Measurements from ENCODE around the gene SPAG5.

GRCh38 chr17:28547096-28547622, 51.7 kb downstream of the SPAG5 start:
- TF ChIP-seq, protein P1, sequence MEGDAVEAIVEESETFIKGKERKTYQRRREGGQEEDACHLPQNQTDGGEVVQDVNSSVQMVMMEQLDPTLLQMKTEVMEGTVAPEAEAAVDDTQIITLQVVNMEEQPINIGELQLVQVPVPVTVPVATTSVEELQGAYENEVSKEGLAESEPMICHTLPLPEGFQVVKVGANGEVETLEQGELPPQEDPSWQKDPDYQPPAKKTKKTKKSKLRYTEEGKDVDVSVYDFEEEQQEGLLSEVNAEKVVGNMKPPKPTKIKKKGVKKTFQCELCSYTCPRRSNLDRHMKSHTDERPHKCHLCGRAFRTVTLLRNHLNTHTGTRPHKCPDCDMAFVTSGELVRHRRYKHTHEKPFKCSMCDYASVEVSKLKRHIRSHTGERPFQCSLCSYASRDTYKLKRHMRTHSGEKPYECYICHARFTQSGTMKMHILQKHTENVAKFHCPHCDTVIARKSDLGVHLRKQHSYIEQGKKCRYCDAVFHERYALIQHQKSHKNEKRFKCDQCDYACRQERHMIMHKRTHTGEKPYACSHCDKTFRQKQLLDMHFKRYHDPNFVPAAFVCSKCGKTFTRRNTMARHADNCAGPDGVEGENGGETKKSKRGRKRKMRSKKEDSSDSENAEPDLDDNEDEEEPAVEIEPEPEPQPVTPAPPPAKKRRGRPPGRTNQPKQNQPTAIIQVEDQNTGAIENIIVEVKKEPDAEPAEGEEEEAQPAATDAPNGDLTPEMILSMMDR (IDR thresholded peaks at IDR 0.05; ENCODE audit: low read depth, low read length, missing input control): no peak
- TF ChIP-seq GABPA (IDR thresholded peaks at IDR 0.05 in 1 of 2, conservative IDR thresholded peaks at IDR 0.05 in 1 of 2) (no peak), TAF1 (conservative IDR thresholded peaks at IDR 0.05) (no peak), ATF3 (IDR thresholded peaks at IDR 0.05) (no peak), FOXA1 (IDR thresholded peaks at IDR 0.05) (no peak), YY1 (IDR thresholded peaks at IDR 0.05) (no peak), JUND (IDR thresholded peaks at IDR 0.05) (no peak), NR2F2 (IDR thresholded peaks at IDR 0.05) (no peak)
- TF ChIP-seq, protein P2, sequence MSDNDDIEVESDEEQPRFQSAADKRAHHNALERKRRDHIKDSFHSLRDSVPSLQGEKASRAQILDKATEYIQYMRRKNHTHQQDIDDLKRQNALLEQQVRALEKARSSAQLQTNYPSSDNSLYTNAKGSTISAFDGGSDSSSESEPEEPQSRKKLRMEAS (IDR thresholded peaks at IDR 0.05): no peak

All from liver (tissue), 3 donors.